ENCODE results near the gene DIPK1A. TPM values are rescaled to one million over a fixed set of nuclear protein-coding genes. Genes with fewer than 3 reads are reported as not detected.
A peak's percentile ranks its signal among the peaks of the same experiment; 100 is the strongest.

Gene DIPK1A
- total RNA-seq, 1 donor from 2014 or later = 0.20 TPM

- DNase-seq (ENCODE audit: low read depth in 2 of 2) = no peak
Measured at GRCh38 chr1:92879316-92879968, 81.8 kb downstream of the DIPK1A start.

GRCh38 chr1:92877792-92878191, 83.5 kb downstream of the DIPK1A start:
- no peak for DNase-seq (ENCODE audit: low read depth in 2 of 2)

- DNase-seq (ENCODE audit: low read depth in 2 of 2) = no peak
Measured at GRCh38 chr1:92877081-92877711, 84.1 kb downstream of the DIPK1A start.

GRCh38 chr1:92876351-92876750, 84.9 kb downstream of the DIPK1A start:
- DNase-seq (ENCODE audit: low read depth in 2 of 2) = no peak

GRCh38 chr1:92874987-92875386, 86.3 kb downstream of the DIPK1A start:
- no peak for DNase-seq (ENCODE audit: low read depth in 2 of 2)

- DNase-seq (ENCODE audit: low read depth in 2 of 2) = no peak
Measured at GRCh38 chr1:92872719-92873118, 88.5 kb downstream of the DIPK1A start.

- DNase-seq (ENCODE audit: low read depth in 2 of 2) = no peak
Measured at GRCh38 chr1:92870591-92870990, 90.7 kb downstream of the DIPK1A start.

- no peak for DNase-seq (ENCODE audit: low read depth in 2 of 2)
Measured at GRCh38 chr1:92864131-92864530, 97.1 kb downstream of the DIPK1A start.

- DNase-seq (ENCODE audit: low read depth in 2 of 2) = no peak
Measured at GRCh38 chr1:92862605-92863004, 98.7 kb downstream of the DIPK1A start.

GRCh38 chr1:92859400-92860039, 101.7 kb downstream of the DIPK1A start:
- no peak for DNase-seq (ENCODE audit: low read depth in 2 of 2)

- DNase-seq (ENCODE audit: low read depth in 2 of 2) = peak; percentile 77 to 80
Measured at GRCh38 chr1:92858564-92859399, 102.5 kb downstream of the DIPK1A start.

- no peak for DNase-seq (ENCODE audit: low read depth in 2 of 2)
Measured at GRCh38 chr1:92857817-92858216, 103.4 kb downstream of the DIPK1A start.

GRCh38 chr1:92855236-92855635, 106.0 kb downstream of the DIPK1A start:
- no peak for DNase-seq (ENCODE audit: low read depth in 2 of 2)

- no peak for DNase-seq (ENCODE audit: low read depth in 2 of 2)
Measured at GRCh38 chr1:92854101-92854785, 107.0 kb downstream of the DIPK1A start.

GRCh38 chr1:92853299-92853698, 108.0 kb downstream of the DIPK1A start:
- DNase-seq (ENCODE audit: low read depth in 2 of 2) = no peak

- no peak for DNase-seq (ENCODE audit: low read depth in 2 of 2)
Measured at GRCh38 chr1:92851729-92852128, 109.5 kb downstream of the DIPK1A start.

- no peak for DNase-seq (ENCODE audit: low read depth in 2 of 2)
Measured at GRCh38 chr1:92850019-92850418, 111.2 kb downstream of the DIPK1A start.

- DNase-seq (ENCODE audit: low read depth in 2 of 2) = no peak
Measured at GRCh38 chr1:92848201-92848600, 113.1 kb downstream of the DIPK1A start.

GRCh38 chr1:92845908-92846307, 115.4 kb downstream of the DIPK1A start:
- no peak for DNase-seq (ENCODE audit: low read depth in 2 of 2)

GRCh38 chr1:92844439-92844838, 116.8 kb downstream of the DIPK1A start:
- no peak for DNase-seq (ENCODE audit: low read depth in 2 of 2)
